GM12873 (cell line): Measurements from ENCODE around the gene RASGRP4.

ENCODE experiments used
- TF ChIP-seq, protein P1 (sequence below): IDR thresholded peaks from 2 replicates; pipeline ENCODE4 v1.5.1; 2012; ENCODE audit warnings: low read depth, mild to moderate bottlenecking, moderate library complexity, low read length, control low read depth; ENCODE audit not compliant: insufficient read depth; ENCODE audit errors: missing control alignments

Gene RASGRP4

DNA sequence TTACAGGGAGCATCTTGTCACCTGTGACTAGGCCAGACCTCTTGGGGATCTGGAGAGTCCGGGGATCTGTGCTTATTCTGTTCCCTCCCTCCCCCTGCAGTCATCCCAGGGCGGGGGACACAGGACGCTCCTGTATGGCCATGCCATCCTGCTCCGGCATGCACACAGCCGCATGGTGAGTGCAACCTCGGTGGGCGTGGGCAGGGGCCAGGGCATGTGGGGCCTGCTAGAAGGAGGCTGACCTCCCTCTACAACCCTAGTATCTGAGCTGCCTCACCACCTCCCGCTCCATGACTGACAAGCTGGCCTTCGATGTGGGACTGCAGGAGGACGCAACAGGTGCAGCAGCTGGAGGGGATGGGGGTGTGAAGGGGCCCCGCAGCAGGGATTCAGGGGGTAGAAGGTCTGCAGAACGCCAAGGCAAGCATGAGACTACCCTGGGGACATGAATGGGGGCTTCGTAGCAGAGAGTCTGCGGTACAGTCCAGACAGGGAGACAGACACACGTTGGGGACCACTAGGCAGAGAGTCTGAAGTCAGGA lies 17.5 kb upstream of the RASGRP4 start:
- TF ChIP-seq, protein P1, sequence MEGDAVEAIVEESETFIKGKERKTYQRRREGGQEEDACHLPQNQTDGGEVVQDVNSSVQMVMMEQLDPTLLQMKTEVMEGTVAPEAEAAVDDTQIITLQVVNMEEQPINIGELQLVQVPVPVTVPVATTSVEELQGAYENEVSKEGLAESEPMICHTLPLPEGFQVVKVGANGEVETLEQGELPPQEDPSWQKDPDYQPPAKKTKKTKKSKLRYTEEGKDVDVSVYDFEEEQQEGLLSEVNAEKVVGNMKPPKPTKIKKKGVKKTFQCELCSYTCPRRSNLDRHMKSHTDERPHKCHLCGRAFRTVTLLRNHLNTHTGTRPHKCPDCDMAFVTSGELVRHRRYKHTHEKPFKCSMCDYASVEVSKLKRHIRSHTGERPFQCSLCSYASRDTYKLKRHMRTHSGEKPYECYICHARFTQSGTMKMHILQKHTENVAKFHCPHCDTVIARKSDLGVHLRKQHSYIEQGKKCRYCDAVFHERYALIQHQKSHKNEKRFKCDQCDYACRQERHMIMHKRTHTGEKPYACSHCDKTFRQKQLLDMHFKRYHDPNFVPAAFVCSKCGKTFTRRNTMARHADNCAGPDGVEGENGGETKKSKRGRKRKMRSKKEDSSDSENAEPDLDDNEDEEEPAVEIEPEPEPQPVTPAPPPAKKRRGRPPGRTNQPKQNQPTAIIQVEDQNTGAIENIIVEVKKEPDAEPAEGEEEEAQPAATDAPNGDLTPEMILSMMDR, result no peak

DNA sequence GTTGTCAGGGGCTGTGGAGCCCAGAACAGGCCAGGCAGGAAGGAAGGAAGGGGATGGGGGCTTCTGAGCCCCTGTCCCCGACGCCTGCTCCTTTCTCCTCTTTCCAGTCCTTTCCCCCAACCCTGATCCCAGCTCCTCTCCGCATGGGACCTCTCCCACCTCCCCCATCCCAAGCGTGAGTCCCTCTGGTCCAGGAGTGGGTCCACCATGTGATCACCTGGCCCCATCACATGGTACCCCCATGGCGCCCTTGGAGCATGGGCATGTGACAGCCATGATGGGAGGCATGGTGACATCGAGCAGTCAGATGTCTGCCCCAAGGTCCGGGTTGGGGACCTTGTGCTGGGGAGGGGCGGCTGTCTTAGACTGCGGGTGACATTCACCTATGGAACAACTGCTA lies 16.7 kb upstream of the RASGRP4 start:
- TF ChIP-seq, protein P1, result no peak

DNA sequence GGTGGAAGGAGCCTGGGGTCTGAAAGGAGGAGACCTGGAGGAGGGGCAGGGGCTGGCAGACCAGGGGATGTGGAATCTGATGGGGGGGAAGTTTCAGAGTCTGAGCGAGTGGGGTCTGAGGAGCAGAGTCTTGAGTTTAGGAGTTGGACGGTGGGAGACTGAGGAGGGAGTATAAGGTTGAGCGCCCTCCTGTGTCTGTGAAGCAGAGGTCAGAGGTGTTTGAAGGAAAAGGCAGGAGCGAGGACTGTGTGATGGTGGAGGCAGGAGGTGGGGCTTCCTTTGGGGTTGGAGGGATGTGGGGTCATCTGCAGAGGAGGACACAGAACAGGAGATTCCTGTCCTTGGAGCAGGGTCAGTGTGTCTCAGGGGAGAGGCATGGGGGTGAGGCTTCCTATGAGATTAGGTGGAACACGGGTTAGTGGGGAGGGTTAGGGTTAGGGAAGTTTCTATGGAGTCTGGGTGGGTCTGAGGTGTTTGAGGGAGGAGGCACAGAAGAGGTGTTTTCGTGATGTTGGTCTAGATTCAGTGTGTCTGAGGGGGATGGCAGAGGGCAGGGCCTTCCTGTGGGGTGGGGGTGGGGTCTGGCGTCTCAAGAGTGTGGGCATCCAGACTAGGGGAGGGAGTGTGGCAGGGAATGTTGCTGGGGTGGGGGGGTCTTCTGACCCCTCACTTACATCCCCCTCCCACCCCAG lies 15.8 kb upstream of the RASGRP4 start:
- TF ChIP-seq, protein P1, result peak; percentile 41

- TF ChIP-seq, protein P1, result no peak
Observed at GRCh38 chr19:38440592-38440991, 14.6 kb upstream of the RASGRP4 start.

GRCh38 chr19:38437917-38438316 lies 11.9 kb upstream of the RASGRP4 start:
- TF ChIP-seq, protein P1, result no peak

- TF ChIP-seq, protein P1, result no peak
Observed at GRCh38 chr19:38437295-38437694, 11.3 kb upstream of the RASGRP4 start.

DNA sequence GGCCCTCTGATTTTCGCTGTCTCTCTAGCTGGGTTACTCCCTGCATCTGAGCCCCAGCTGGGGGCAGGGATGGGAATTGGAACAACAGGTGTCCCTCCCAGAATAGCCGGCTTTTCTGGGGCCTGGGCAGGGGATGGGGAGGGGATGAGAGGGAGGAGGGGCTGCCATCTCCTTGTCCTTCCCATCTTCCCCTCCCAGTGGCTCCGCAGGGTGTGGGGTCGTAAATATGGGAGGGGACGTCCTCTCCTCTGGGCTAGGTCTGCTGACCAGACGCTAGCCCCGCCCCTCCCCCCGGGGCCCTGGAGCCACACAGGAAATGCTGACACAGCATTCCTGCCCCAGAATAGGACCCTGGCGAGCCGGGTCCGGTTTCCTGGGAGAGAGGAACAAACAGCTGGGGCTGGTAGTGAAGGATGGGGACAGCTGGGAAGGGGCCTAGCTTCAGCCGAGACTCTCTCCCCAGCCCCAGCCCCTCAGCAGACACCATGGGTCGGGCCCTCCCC lies 8.6 kb upstream of the RASGRP4 start:
- TF ChIP-seq, protein P1, result no peak
